ENCODE data around the gene C6orf136.

The C6orf136 gene

DNA sequence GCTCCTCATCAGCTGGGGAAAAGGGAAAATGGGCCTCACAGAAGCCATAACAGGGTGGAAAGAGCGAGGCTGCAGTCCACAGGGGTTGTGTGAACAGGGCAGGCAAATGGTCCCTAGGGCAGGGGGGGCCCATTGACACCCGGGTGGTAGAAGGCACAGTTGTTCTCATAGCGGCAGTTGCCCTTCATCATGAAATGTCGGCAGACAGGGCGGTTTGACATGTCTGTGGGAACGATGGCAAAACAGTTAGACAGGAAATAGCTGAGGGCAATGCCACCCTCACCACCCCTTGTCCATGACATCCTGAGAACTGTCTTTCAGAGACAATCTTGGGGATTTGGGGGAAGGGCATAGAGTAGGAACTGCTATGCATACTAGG is 45.5 kb upstream of the C6orf136 start:
- TF ChIP-seq POLR2AphosphoS5 (IDR thresholded peaks at IDR 0.05; ENCODE audit: low read depth, low read length) (no peak; the same call in none of the 2 replicates), TAF1 (IDR thresholded peaks at IDR 0.05; ENCODE audit: borderline replicate concordance, insufficient read depth, low read length) (no peak), FOXP2 (optimal IDR thresholded peaks at IDR 0.05; ENCODE audit: borderline replicate concordance, extremely low read depth, extremely low read length, insufficient read depth) (no peak), REST (IDR thresholded peaks at IDR 0.05; ENCODE audit: insufficient read depth in 1 of 2, low read depth in 2 of 2, low read length in 2 of 2) (no peak), SIN3A (IDR thresholded peaks at IDR 0.05; ENCODE audit: borderline replicate concordance, insufficient read depth, low read length) (no peak)

- TF ChIP-seq REST (IDR thresholded peaks at IDR 0.05; ENCODE audit: insufficient read depth in 1 of 2, low read depth in 2 of 2, low read length in 2 of 2) (no peak), POLR2AphosphoS5 (IDR thresholded peaks at IDR 0.05; ENCODE audit: low read depth, low read length) (peak; percentile 55; the same call in 1 of the 2 replicates)
Measured at GRCh38 chr6:30601815-30602641, 44.9 kb upstream of the C6orf136 start.

DNA sequence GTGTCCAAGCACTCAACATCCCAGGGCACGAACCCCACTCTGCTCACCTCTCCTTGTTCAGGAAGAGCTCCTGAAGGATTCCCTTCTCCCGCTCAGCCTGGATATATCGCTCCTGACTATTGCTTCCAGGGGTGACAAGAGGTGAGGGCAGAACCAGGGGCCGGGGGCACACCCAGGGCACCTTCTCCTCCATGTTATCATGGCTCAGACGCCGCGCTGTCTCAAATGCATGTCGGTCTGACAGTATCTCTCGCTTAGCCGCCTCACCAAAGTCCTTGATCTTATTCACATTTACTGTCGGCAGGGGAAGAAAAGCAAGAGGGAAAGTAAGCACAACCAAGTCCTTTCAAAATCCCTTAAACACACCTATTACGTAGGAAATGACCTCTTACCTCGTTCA is 43.0 kb upstream of the C6orf136 start:
- TF ChIP-seq POLR2AphosphoS5 (IDR thresholded peaks at IDR 0.05; ENCODE audit: low read depth, low read length) = no peak
- no peak for TF ChIP-seq REST (IDR thresholded peaks at IDR 0.05; ENCODE audit: insufficient read depth in 1 of 2, low read depth in 2 of 2, low read length in 2 of 2)
- no peak for TF ChIP-seq TAF1 (IDR thresholded peaks at IDR 0.05; ENCODE audit: borderline replicate concordance, insufficient read depth, low read length)
- TF ChIP-seq SIN3A (IDR thresholded peaks at IDR 0.05; ENCODE audit: borderline replicate concordance, insufficient read depth, low read length) = no peak
- TF ChIP-seq FOXP2 (optimal IDR thresholded peaks at IDR 0.05; ENCODE audit: borderline replicate concordance, extremely low read depth, extremely low read length, insufficient read depth) = no peak

- TF ChIP-seq FOXP2 (optimal IDR thresholded peaks at IDR 0.05; ENCODE audit: borderline replicate concordance, extremely low read depth, extremely low read length, insufficient read depth) (no peak), TAF1 (IDR thresholded peaks at IDR 0.05; ENCODE audit: borderline replicate concordance, insufficient read depth, low read length) (no peak), SIN3A (IDR thresholded peaks at IDR 0.05; ENCODE audit: borderline replicate concordance, insufficient read depth, low read length) (no peak), POLR2AphosphoS5 (IDR thresholded peaks at IDR 0.05; ENCODE audit: low read depth, low read length) (no peak; the same call in 1 of the 2 replicates), REST (IDR thresholded peaks at IDR 0.05; ENCODE audit: insufficient read depth in 1 of 2, low read depth in 2 of 2, low read length in 2 of 2) (no peak)
Measured at GRCh38 chr6:30610065-30610464, 36.9 kb upstream of the C6orf136 start.

Measured in PFSK-1 (cell line).